Muscle of back (tissue), 11 donors: ENCODE measurements around the gene PLEKHA8. TPM values are rescaled to one million over a fixed set of nuclear protein-coding genes. Genes with fewer than 3 reads are reported as not detected.

ENCODE experiments used
- DNase-seq, 3 donors: peaks; one replicate each; pipeline versions ENCODE4 v3.0.0 to v3.0.0-alpha.2; 2013
- polyA plus RNA-seq, 10 donors: library from polyadenylated mRNA; unstranded; fragments of 120-200 nt; gene quantifications; one replicate each; pipeline ENCODE4 v1.2.1, GENCODE V29; 2013; ENCODE audit not compliant: insufficient read length in 10 of 10

PLEKHA8 gene
- polyA plus RNA-seq, 10 donors: 10.6 to 16.2 (median 12.4) TPM

- no peak for DNase-seq
These were observed 5.2 kb upstream of the PLEKHA8 start for GRCh38 chr7:30022991-30023390.

- DNase-seq: no peak
These were observed 4.7 kb upstream of the PLEKHA8 start for GRCh38 chr7:30023524-30023923.

- peak; percentile 99 to 100 (median 99) for DNase-seq
These were observed 1.8 kb upstream of the PLEKHA8 start, which contains the start of gene FKBP14 for GRCh38 chr7:30026229-30027064. Gene FKBP14, minus strand, starts transcription at chr7:30026702. Its CDS starts 194 bp downstream, at chr7:30026508.

- DNase-seq: peak in 1 of 3 donors; percentile 44
These were observed 1.2 kb upstream of the PLEKHA8 start for GRCh38 chr7:30027065-30027456.

- peak in 1 of 3 donors; percentile 15 for DNase-seq
These were observed 434 bp upstream of the PLEKHA8 start for GRCh38 chr7:30027740-30028215.

GRCh38 chr7:30028749-30029635, 780 bp downstream of the PLEKHA8 start:
- DNase-seq: peak; percentile 29 to 79 (median 58)

GRCh38 chr7:30029696-30030095, 1.5 kb downstream of the PLEKHA8 start:
- no peak for DNase-seq

GRCh38 chr7:30032310-30033125, 4.3 kb downstream of the PLEKHA8 start:
- DNase-seq: peak in 1 of 3 donors; percentile 25

GRCh38 chr7:30034501-30034900, 6.3 kb downstream of the PLEKHA8 start:
- no peak for DNase-seq

- DNase-seq: no peak
These were observed 8.0 kb downstream of the PLEKHA8 start for GRCh38 chr7:30036220-30036619.

GRCh38 chr7:30038196-30038980, 10.2 kb downstream of the PLEKHA8 start:
- peak in 2 of 3 donors; percentile 43 to 72 for DNase-seq

GRCh38 chr7:30040938-30041337, 12.7 kb downstream of the PLEKHA8 start:
- no peak for DNase-seq

GRCh38 chr7:30041526-30042269, 13.5 kb downstream of the PLEKHA8 start:
- DNase-seq: no peak

- DNase-seq: no peak
These were observed 18.0 kb downstream of the PLEKHA8 start for GRCh38 chr7:30046127-30046770.

- DNase-seq: no peak
These were observed 18.9 kb downstream of the PLEKHA8 start for GRCh38 chr7:30047124-30047523.

- no peak for DNase-seq
These were observed 20.4 kb downstream of the PLEKHA8 start for GRCh38 chr7:30048582-30048981.

GRCh38 chr7:30049173-30049572, 21.0 kb downstream of the PLEKHA8 start:
- no peak for DNase-seq

- DNase-seq: no peak
These were observed 24.9 kb downstream of the PLEKHA8 start for GRCh38 chr7:30053068-30053467.

GRCh38 chr7:30057741-30058140, 29.5 kb downstream of the PLEKHA8 start:
- DNase-seq: no peak
